HL-60 (cell line): ENCODE results near the gene DNAAF1.

Experiments
- DNase-seq, 2 experiments: peaks; one replicate each; pipeline ENCODE4 v3.0.0-alpha.2; 2010 to 2020; ENCODE audit warnings: low read depth in 1 of 2, low spot score in 1 of 2
- H3K27ac ChIP-seq: fragments of 250-450 bp; sonication (Bioruptor Pico); replicated peaks from 2 replicates; pipeline ENCODE4 v1.5.1; 2020; ENCODE audit warnings: mild to moderate bottlenecking, moderate library complexity
- H3K27me3 ChIP-seq: fragments of 250-450 bp; sonication (Bioruptor Pico); 2 replicates; pipeline ENCODE4 v1.5.1; 2021; ENCODE audit warnings: mild to moderate bottlenecking, moderate library complexity; ENCODE audit not compliant: insufficient read depth, poor library complexity, severe bottlenecking
- H3K4me3 ChIP-seq: replicated peaks from 2 replicates; pipeline ENCODE4 v1.5.1; 2011; ENCODE audit warnings: mild to moderate bottlenecking, control low read depth, low read length; ENCODE audit not compliant: insufficient read depth
- GABPA ChIP-seq: IDR thresholded peaks from 2 replicates; pipeline ENCODE4 v1.6.1; 2012; ENCODE audit warnings: low read depth
- POLR2AphosphoS5 ChIP-seq: IDR thresholded peaks from 2 replicates; pipeline ENCODE4 v1.6.1; 2012; ENCODE audit warnings: low read depth
- SPI1 ChIP-seq: IDR thresholded peaks from 2 replicates; pipeline ENCODE4 v1.6.1; 2012; ENCODE audit warnings: low read depth, mild to moderate bottlenecking, borderline replicate concordance
- TF ChIP-seq, protein P1 (sequence below): IDR thresholded peaks from one replicate; pipeline ENCODE4 v1.5.1; 2011; ENCODE audit warnings: low read length, control low read depth, inconsistent platforms; ENCODE audit not compliant: insufficient read depth
- TF ChIP-seq, protein P2 (sequence below): IDR thresholded peaks from 2 replicates; pipeline ENCODE4 v1.6.1; 2012; ENCODE audit warnings: low read depth; ENCODE audit not compliant: insufficient replicate concordance

DNAAF1 gene

DNA sequence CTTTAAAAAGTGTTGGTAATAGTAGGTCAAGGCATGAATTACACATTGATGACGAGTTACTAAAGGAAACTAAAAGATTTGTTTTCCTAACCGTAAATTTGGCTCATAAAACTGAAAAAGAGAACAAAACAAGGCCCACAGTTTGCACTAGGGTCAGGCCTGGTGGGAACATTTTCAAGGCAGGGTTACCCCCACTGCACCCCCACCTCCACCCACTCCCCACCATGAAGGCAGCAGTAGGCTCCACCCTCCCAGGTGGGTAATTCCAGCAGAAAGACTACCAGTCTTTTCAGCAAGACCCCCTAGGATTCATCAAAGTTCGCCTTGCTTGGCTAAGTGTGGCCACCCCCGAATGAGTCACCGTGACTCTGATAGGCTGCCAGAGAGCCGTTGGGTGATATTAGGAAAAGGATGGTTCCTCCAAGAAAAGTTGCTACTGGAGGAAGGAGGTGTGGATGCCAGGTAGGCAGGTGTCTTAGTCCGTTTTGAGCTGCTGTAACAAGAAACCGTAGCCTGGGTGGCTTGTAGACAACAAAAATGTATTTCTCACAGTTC is 8.6 kb downstream of the DNAAF1 start:
- Histone ChIP-seq H3K27me3 (peaks cover 4% of the 10 kb centered on the region), H3K4me3 (no peak overlapping the region), H3K27ac (no peak overlapping the region)
- TF ChIP-seq SPI1, result no peak
- TF ChIP-seq POLR2AphosphoS5, result no peak
- no peak for TF ChIP-seq GABPA
- TF ChIP-seq, protein P1, sequence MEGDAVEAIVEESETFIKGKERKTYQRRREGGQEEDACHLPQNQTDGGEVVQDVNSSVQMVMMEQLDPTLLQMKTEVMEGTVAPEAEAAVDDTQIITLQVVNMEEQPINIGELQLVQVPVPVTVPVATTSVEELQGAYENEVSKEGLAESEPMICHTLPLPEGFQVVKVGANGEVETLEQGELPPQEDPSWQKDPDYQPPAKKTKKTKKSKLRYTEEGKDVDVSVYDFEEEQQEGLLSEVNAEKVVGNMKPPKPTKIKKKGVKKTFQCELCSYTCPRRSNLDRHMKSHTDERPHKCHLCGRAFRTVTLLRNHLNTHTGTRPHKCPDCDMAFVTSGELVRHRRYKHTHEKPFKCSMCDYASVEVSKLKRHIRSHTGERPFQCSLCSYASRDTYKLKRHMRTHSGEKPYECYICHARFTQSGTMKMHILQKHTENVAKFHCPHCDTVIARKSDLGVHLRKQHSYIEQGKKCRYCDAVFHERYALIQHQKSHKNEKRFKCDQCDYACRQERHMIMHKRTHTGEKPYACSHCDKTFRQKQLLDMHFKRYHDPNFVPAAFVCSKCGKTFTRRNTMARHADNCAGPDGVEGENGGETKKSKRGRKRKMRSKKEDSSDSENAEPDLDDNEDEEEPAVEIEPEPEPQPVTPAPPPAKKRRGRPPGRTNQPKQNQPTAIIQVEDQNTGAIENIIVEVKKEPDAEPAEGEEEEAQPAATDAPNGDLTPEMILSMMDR, result no peak
- TF ChIP-seq, protein P2, sequence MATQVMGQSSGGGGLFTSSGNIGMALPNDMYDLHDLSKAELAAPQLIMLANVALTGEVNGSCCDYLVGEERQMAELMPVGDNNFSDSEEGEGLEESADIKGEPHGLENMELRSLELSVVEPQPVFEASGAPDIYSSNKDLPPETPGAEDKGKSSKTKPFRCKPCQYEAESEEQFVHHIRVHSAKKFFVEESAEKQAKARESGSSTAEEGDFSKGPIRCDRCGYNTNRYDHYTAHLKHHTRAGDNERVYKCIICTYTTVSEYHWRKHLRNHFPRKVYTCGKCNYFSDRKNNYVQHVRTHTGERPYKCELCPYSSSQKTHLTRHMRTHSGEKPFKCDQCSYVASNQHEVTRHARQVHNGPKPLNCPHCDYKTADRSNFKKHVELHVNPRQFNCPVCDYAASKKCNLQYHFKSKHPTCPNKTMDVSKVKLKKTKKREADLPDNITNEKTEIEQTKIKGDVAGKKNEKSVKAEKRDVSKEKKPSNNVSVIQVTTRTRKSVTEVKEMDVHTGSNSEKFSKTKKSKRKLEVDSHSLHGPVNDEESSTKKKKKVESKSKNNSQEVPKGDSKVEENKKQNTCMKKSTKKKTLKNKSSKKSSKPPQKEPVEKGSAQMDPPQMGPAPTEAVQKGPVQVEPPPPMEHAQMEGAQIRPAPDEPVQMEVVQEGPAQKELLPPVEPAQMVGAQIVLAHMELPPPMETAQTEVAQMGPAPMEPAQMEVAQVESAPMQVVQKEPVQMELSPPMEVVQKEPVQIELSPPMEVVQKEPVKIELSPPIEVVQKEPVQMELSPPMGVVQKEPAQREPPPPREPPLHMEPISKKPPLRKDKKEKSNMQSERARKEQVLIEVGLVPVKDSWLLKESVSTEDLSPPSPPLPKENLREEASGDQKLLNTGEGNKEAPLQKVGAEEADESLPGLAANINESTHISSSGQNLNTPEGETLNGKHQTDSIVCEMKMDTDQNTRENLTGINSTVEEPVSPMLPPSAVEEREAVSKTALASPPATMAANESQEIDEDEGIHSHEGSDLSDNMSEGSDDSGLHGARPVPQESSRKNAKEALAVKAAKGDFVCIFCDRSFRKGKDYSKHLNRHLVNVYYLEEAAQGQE, result no peak
- no peak for DNase-seq

DNA sequence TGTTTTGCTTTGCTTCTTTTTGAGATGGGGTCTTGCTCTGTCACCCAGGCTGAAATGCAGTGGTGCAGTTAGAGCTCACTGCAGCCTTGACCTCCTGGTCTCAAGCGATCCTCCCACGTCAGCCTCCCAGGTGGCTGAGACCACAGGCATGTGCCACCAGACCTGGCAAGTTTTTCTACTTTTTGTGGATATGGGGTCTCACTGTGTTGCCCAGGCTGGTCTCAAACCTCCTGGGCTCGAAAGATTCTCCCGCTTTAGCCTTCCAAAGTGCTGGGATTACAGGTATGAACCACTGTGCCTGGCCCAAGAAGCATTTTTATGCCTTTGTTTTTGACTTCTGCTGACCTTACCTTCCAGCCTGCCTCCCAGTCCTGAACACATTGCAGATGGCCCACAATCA is 10.1 kb downstream of the DNAAF1 start:
- no peak for DNase-seq
- Histone ChIP-seq H3K27me3 (peaks cover 11% of the 10 kb centered on the region), H3K27ac (no peak overlapping the region), H3K4me3 (no peak overlapping the region)
- TF ChIP-seq POLR2AphosphoS5, result no peak
- TF ChIP-seq, protein P2, result no peak
- TF ChIP-seq, protein P1, result no peak
- TF ChIP-seq SPI1, result no peak
- TF ChIP-seq GABPA, result no peak

DNA sequence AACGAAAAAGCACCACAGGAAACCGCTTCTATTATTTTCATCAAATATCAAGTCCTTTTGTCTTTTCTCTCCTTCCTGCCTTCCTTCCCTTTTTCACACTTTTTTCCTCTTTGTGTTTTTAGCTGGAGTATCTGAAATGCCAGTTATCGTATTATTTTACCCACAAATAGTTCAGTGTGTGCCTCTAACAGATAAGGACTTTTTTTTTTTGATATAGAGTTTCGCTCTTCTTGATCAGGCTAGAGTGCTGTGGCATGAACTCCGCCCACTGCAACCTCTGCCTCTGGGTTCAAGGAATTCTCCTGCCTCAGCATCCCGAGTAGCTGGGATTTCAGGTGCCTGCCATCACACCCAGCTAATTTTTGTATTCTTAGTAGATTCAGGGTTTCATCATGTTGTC is 10.7 kb downstream of the DNAAF1 start:
- no peak overlapping the region for H3K27ac ChIP-seq
- H3K27me3 ChIP-seq, result peaks cover 11% of the 10 kb centered on the region
- no peak for TF ChIP-seq SPI1
- TF ChIP-seq POLR2AphosphoS5, result no peak
- TF ChIP-seq, protein P1, result no peak
- no peak for TF ChIP-seq GABPA
- TF ChIP-seq, protein P2, result no peak
- H3K4me3 ChIP-seq, result no peak overlapping the region
- no peak for DNase-seq
